Measurements from ENCODE around the gene RRP9.

DNA sequence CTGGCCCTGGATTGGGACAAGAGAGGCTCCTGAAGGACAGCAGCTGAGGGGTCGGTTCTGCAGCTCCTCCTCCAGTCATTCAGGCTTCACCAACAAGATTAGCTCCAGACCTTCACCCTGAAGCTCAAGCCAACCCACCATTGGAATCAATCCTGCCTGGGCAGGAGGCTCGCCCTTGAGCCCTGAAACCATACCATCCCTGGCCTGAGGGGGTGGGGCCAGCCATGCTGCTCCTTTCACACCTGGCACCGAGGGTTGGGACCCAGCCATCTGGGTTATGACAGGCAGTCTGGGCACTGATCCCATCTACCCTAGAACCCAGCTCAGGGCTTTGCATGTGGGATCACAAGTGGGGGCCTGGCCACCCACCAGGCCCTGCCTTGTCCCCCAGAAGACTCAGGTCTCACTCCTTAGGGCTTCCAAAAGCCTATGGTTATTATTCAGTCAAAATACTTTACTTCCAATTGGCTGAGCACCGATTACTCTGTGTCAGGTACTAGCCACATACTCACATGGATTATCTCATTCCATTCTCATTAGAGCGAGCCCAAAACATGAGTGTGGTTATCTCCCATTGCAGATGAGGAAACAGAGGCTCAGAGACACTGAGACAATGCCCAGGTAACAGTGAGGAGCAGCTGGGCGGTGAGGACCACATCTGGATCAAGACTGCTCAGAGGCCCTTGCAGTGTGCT lies 29.0 kb upstream of the RRP9 start:
- TF ChIP-seq CTCF (IDR thresholded peaks at IDR 0.05) (no peak), POLR2A (IDR thresholded peaks at IDR 0.05) (no peak), EP300 (IDR thresholded peaks at IDR 0.05) (no peak)
